GM12878 (cell line): ENCODE measurements around the gene HEPACAM2. TPM values are rescaled to one million over a fixed set of nuclear protein-coding genes. Genes with fewer than 3 reads are reported as not detected.
A peak's percentile ranks its signal among the peaks of the same experiment; 100 is the strongest.

ENCODE experiments used
- ATAC-seq: fragments of 200-7000 bp; cut with Tn5 transposase; 3 replicates; pipeline ENCODE4 v1.9.1; 2020; ENCODE audit warnings: mild to moderate bottlenecking, moderate library complexity
- BruUV-seq: library from RNA; stranded (reverse); fragments of 400-500 nt; replicated peaks from 2 replicates; lab custom pipeline; 2021; lab: Mats Ljungman, UMichigan
- CTCF ChIA-PET: fragments of 300-600 bp; sonication (Branson Sonifier 250); formaldehyde crosslinking; extraction: SDS; loops from one replicate; lab custom pipeline; 2021; ENCODE audit warnings: inconsistent platforms; lab: Yijun Ruan, JAX
- POLR2A ChIA-PET: fragments of 350-600 bp; formaldehyde crosslinking; extraction: SDS; loops from one replicate; lab custom pipeline; 2021; ENCODE audit warnings: inconsistent platforms; lab: Charles Lee
- RAD21 ChIA-PET: fragments of 300-600 bp; sonication (Branson Sonifier 250); formaldehyde crosslinking; loops from one replicate; lab custom pipeline; 2023; ENCODE audit warnings: antibody characterized with exemption; ENCODE audit not compliant: unreplicated experiment; lab: Charles Lee
- SMC1A ChIA-PET: fragments of 300-600 bp; sonication (Branson Sonifier 250); formaldehyde crosslinking; loops from one replicate; lab custom pipeline; 2023; ENCODE audit not compliant: unreplicated experiment, uncharacterized antibody; lab: Charles Lee
- DNase-seq: peaks from one replicate; pipeline ENCODE4 v3.0.0-alpha.2; 2011; ENCODE audit warnings: low read depth, low spot score
- FAIRE-seq: peaks from 3 replicates; lab custom pipeline; 2011; peaks lifted over from hg19 to GRCh38; lab: Jason Lieb, UNC
- H2AFZ ChIP-seq: 2 replicates; pipeline ENCODE4 v1.6.0; 2011; ENCODE audit warnings: low read depth, low read length, control low read depth; ENCODE audit not compliant: control insufficient read depth
- H3K27ac ChIP-seq: 2 replicates; pipeline ENCODE4 v1.5.1; 2011; ENCODE audit warnings: control low read depth; ENCODE audit not compliant: control insufficient read depth, insufficient read depth
- H3K27me3 ChIP-seq, 2 experiments: replicated peaks in 1 of 2; 2 replicates each; pipeline versions ENCODE4 v1.6.0 to v1.6.1; 2011; ENCODE audit warnings: low read length in 1 of 2; ENCODE audit not compliant: control insufficient read depth in 2 of 2, insufficient read depth in 2 of 2
- H3K36me3 ChIP-seq, 2 experiments: 2 replicates each; pipeline ENCODE4 v1.5.1; 2011; ENCODE audit warnings: low read length in 1 of 2; ENCODE audit not compliant: control insufficient read depth in 2 of 2, insufficient read depth in 2 of 2
- H3K4me1 ChIP-seq: 2 replicates; pipeline ENCODE4 v1.6.1; 2011; ENCODE audit warnings: mild to moderate bottlenecking, low read length, moderate library complexity, mixed read lengths; ENCODE audit not compliant: control insufficient read depth, insufficient read depth
- H3K4me2 ChIP-seq: 2 replicates; pipeline ENCODE4 v1.6.0; 2011; ENCODE audit warnings: control low read depth; ENCODE audit not compliant: control insufficient read depth, insufficient read depth
- H3K4me3 ChIP-seq: fragments of 200-600 bp; sonication (generic); 2 replicates; pipeline ENCODE4 v1.5.1; 2016
- H3K79me2 ChIP-seq: 2 replicates; pipeline ENCODE4 v1.6.0; 2011; ENCODE audit warnings: low read length; ENCODE audit not compliant: control insufficient read depth, insufficient read depth
- H3K9ac ChIP-seq: 2 replicates; pipeline ENCODE4 v1.8.0; 2011; ENCODE audit warnings: low read length, control low read depth, mixed read lengths; ENCODE audit not compliant: control insufficient read depth, insufficient read depth
- H3K9me3 ChIP-seq: replicated peaks from 3 replicates; pipeline ENCODE4 v1.5.1; 2011; ENCODE audit warnings: mild to moderate bottlenecking, low read length; ENCODE audit not compliant: control insufficient read depth, insufficient read depth
- H4K20me1 ChIP-seq: 2 replicates; pipeline ENCODE4 v1.6.0; 2011; ENCODE audit not compliant: control insufficient read depth, insufficient read depth
- CTCF ChIP-seq, 3 experiments: IDR thresholded peaks in 2 of 3; conservative IDR thresholded peaks in 1 of 3; 2 replicates each; pipeline ENCODE4 v1.5.1; 2011; ENCODE audit warnings: low read depth in 3 of 3, low read length in 3 of 3, mild to moderate bottlenecking in 3 of 3, control low read depth in 2 of 3, moderate library complexity in 2 of 3, inconsistent platforms in 1 of 3, mixed read lengths in 1 of 3; ENCODE audit not compliant: control insufficient read depth in 2 of 3, insufficient read depth in 1 of 3; ENCODE audit errors: extremely low read depth in 1 of 3
- MTA3 ChIP-seq: IDR thresholded peaks from 2 replicates; pipeline ENCODE4 v1.6.1; 2012; ENCODE audit warnings: low read length, inconsistent platforms, borderline replicate concordance
- RAD21 ChIP-seq: IDR thresholded peaks from 2 replicates; pipeline ENCODE4 v1.6.1; 2011; ENCODE audit warnings: mild to moderate bottlenecking, low read depth, low read length, moderate library complexity; ENCODE audit not compliant: insufficient read depth
- SKIL ChIP-seq: fragments of 450-650 bp; IDR thresholded peaks from 2 replicates; pipeline ENCODE4 v1.6.1; 2017; ENCODE audit warnings: mild to moderate bottlenecking, low read depth, inconsistent platforms; ENCODE audit not compliant: poor library complexity, severe bottlenecking
- STAT3 ChIP-seq: IDR thresholded peaks from 2 replicates; pipeline ENCODE4 v1.6.1; 2011; ENCODE audit warnings: low read depth, low read length, improper control_type of control experiment
- ZNF217 ChIP-seq: fragments of 450-650 bp; IDR thresholded peaks from 2 replicates; pipeline ENCODE4 v1.6.1; 2017; ENCODE audit warnings: antibody characterized with exemption, mild to moderate bottlenecking
- ZNF24 ChIP-seq: fragments of 450-650 bp; IDR thresholded peaks from 2 replicates; pipeline ENCODE4 v1.6.1; 2017; ENCODE audit warnings: antibody characterized with exemption, mild to moderate bottlenecking
- ZZZ3 ChIP-seq: IDR thresholded peaks from 2 replicates; pipeline ENCODE4 v1.6.1; 2011; ENCODE audit warnings: low read depth; ENCODE audit not compliant: control insufficient read depth, insufficient read length
- WGBS: methylation state at CpG from one replicate; pipeline ENCODE4 v1.1.6; 2016; ENCODE audit warnings: low lambda C conversion rate; ENCODE audit not compliant: insufficient replicate concordance, insufficient coverage; ENCODE audit errors: missing lambda C conversion rate; 5-methylcytosine and 5-hydroxymethylcytosine counted together
- in situ Hi-C: fragments of 300-500 bp; cut with MboI; formaldehyde crosslinking; loops from 9 replicates; pipeline ENCODE4 v1.14.3; 2018; ENCODE audit warnings: mixed read lengths
- intact Hi-C: fragments of 100-400 bp; cut with micrococcal nuclease; formaldehyde crosslinking; loops from one replicate; pipeline ENCODE4 v1.14.2; 2022; ENCODE audit not compliant: unreplicated experiment
- polyA plus RNA-seq, 11 experiments: library from polyadenylated mRNA; depleted of rRNA in 4 of 11; unstranded in 6 of 11; stranded (reverse) in 5 of 11; fragments of >200 nt; fragmentation: Nextera tagmentation in 4 of 11; fragmentation: Illumina TruSeq in 1 of 11; extraction: Ambion mirVana in 4 of 11; extraction: Trizol in 1 of 11; gene quantifications; 1 replicate in 1 of 11; 2 replicates in 10 of 11; pipeline versions ENCODE4 v1.2.1 to v1.2.3, GENCODE V29; 2011 to 2016; ENCODE audit warnings: inconsistent platforms in 2 of 11, missing spikeins in 2 of 11, low read depth in 1 of 11
- total RNA-seq, 4 experiments: library from RNA; depleted of rRNA in 3 of 4; stranded (reverse); fragments of >200 nt in 3 of 4; fragmentation: Illumina TruSeq in 1 of 4; extraction: Trizol in 1 of 4; gene quantifications; 2 replicates each; pipeline versions ENCODE4 v1.2.1 to v1.2.3, GENCODE V29; 2013 to 2021
- TF ChIP-seq, protein P1 (sequence below): fragments of 450-650 bp; IDR thresholded peaks from 2 replicates; pipeline ENCODE4 v1.6.1; 2016; ENCODE audit warnings: mild to moderate bottlenecking

Gene HEPACAM2
- total and polyA plus RNA-seq, 10 of the 15 experiments (the other 5 are each of a cell fraction or from before 2014, with no cell fraction given): 0.04 to 0.58 TPM; not detected in 8

GRCh38 chr7:93178213-93178612 lies 48.1 kb downstream of the HEPACAM2 start:
- no TSS peak for BruUV-seq
- TF ChIP-seq CTCF (IDR thresholded peaks at IDR 0.05 in 2 of 3, conservative IDR thresholded peaks at IDR 0.05 in 1 of 3; ENCODE audit: control insufficient read depth in 2 of 3, extremely low read depth in 1 of 3, insufficient read depth in 1 of 3, low read depth in 3 of 3, low read length in 3 of 3) (peak in 1 of 3 experiments; percentile 38; a peak in 1 of 6 replicates), ZZZ3 (no peak), STAT3 (no peak), RAD21 (0 out of 2 replicates have a peak, but pooled peaks have one; percentile 9), ZNF24 (no peak), SKIL (no peak), ZNF217 (no peak), MTA3 (no peak)
- TF ChIP-seq, protein P1, sequence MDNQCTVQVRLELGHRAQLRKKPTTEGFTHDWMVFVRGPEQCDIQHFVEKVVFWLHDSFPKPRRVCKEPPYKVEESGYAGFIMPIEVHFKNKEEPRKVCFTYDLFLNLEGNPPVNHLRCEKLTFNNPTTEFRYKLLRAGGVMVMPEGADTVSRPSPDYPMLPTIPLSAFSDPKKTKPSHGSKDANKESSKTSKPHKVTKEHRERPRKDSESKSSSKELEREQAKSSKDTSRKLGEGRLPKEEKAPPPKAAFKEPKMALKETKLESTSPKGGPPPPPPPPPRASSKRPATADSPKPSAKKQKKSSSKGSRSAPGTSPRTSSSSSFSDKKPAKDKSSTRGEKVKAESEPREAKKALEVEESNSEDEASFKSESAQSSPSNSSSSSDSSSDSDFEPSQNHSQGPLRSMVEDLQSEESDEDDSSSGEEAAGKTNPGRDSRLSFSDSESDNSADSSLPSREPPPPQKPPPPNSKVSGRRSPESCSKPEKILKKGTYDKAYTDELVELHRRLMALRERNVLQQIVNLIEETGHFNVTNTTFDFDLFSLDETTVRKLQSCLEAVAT: no peak
- POLR2A ChIA-PET: no interaction called here
- Histone ChIP-seq H3K27me3 (no peaks in the 10 kb centered on the region), H3K36me3 (no peaks in the 10 kb centered on the region), H3K27ac (no peak overlapping the region), H3K4me3 (no peak overlapping the region), H3K4me2 (no peak overlapping the region), H2AFZ (no peak overlapping the region), H4K20me1 (no peaks in the 10 kb centered on the region), H3K4me1 (no peaks in the 10 kb centered on the region), H3K9me3 (0 out of 3 replicates have a peak, but pooled peaks cover 2% of the 10 kb centered on the region), H3K9ac (no peak overlapping the region), H3K79me2 (no peaks in the 10 kb centered on the region)
- 17% methylated on average over 3 of the region's 3 CpGs for WGBS
- DNase-seq (no peak), FAIRE-seq (no peak), ATAC-seq (peak; percentile 46; the same call in 2 of the 3 replicates)
- CTCF ChIA-PET: interaction anchor here (1.1 to 2.6 kb wide), 2 partner anchors 51 to 63 kb away, joined by 3 to 17 read pairs; no protein-coding TSS in a partner anchor
- RAD21 ChIA-PET: no interaction called here
- SMC1A ChIA-PET: interaction anchor here (2.0 kb wide), 1 partner anchor 55 kb away, joined by 6 read pairs; the partner anchor contains the start of gene VPS50
- in situ Hi-C loops (no loop called here), intact Hi-C loops (loop anchor here (5.0 kb wide), 1 partner anchor 49 kb away; the partner anchor contains the start of gene HEPACAM2)
